ENCODE data around the gene GRID2IP.

The GRID2IP gene

GRCh38 chr7:6533893-6534495 lies 17.3 kb downstream of the GRID2IP start:
- TF ChIP-seq CTCF (IDR thresholded peaks at IDR 0.05): no peak

- TF ChIP-seq CTCF (IDR thresholded peaks at IDR 0.05): no peak
Measured at GRCh38 chr7:6532516-6532915, 18.7 kb downstream of the GRID2IP start.

- no peak for TF ChIP-seq CTCF (IDR thresholded peaks at IDR 0.05)
Measured at GRCh38 chr7:6531492-6532279, 19.6 kb downstream of the GRID2IP start.

GRCh38 chr7:6530626-6531491 lies 20.4 kb downstream of the GRID2IP start:
- TF ChIP-seq CTCF (IDR thresholded peaks at IDR 0.05): no peak

- no peak for TF ChIP-seq CTCF (IDR thresholded peaks at IDR 0.05)
Measured at GRCh38 chr7:6529643-6530042, 21.6 kb downstream of the GRID2IP start.

GRCh38 chr7:6528401-6529130 lies 22.7 kb downstream of the GRID2IP start:
- TF ChIP-seq CTCF (IDR thresholded peaks at IDR 0.05): no peak

- no peak for TF ChIP-seq CTCF (IDR thresholded peaks at IDR 0.05)
Measured at GRCh38 chr7:6526997-6527378, 24.3 kb downstream of the GRID2IP start.
